GM12878 (cell line): Measurements from ENCODE around the gene TBC1D2B. TPM values are rescaled to one million over a fixed set of nuclear protein-coding genes. Genes with fewer than 3 reads are reported as not detected.

Experiments used
- BACH1 ChIP-seq: fragments of 450-650 bp; IDR thresholded peaks from 2 replicates; pipeline ENCODE4 v1.6.1; 2017; ENCODE audit warnings: mild to moderate bottlenecking, borderline replicate concordance
- BHLHE40 ChIP-seq, 2 experiments: fragments of 450-650 bp in 1 of 2; IDR thresholded peaks; 2 replicates each; pipeline ENCODE4 v1.6.1; 2011 to 2017; ENCODE audit warnings: low read depth in 2 of 2, borderline replicate concordance in 1 of 2, improper control_type of control experiment in 1 of 2, low read length in 1 of 2, mild to moderate bottlenecking in 1 of 2
- CEBPB ChIP-seq, 2 experiments: fragments of 150-350 bp in 1 of 2; IDR thresholded peaks; 2 replicates each; pipeline ENCODE4 v1.6.1; 2012 to 2014; ENCODE audit warnings: low read depth in 2 of 2, low read length in 2 of 2, borderline replicate concordance in 1 of 2, inconsistent platforms in 1 of 2
- FOS ChIP-seq: IDR thresholded peaks from 3 replicates; pipeline ENCODE4 v1.6.1; 2011; ENCODE audit warnings: borderline replicate concordance; ENCODE audit not compliant: insufficient read length; ENCODE audit errors: extremely low read depth
- GABPA ChIP-seq: IDR thresholded peaks from 2 replicates; pipeline ENCODE4 v1.6.1; 2014; ENCODE audit warnings: antibody characterized with exemption, low read depth, mild to moderate bottlenecking, inconsistent platforms
- MYC ChIP-seq: IDR thresholded peaks from 2 replicates; pipeline ENCODE4 v1.6.1; 2011; ENCODE audit warnings: mild to moderate bottlenecking, low read length, moderate library complexity, inconsistent platforms; ENCODE audit not compliant: insufficient read depth, insufficient replicate concordance, insufficient read length, severe bottlenecking
- REST ChIP-seq: IDR thresholded peaks from 2 replicates; pipeline ENCODE4 v1.6.1; 2012; ENCODE audit warnings: mild to moderate bottlenecking, low read depth, low read length
- SMAD5 ChIP-seq: IDR thresholded peaks from 2 replicates; pipeline ENCODE4 v1.6.1; 2016; ENCODE audit warnings: antibody characterized with exemption, low read depth
- ZBTB4 ChIP-seq: fragments of 450-650 bp; formaldehyde crosslinking; IDR thresholded peaks from 2 replicates; pipeline ENCODE4 v1.4.0; 2022; ENCODE audit warnings: mild to moderate bottlenecking, moderate library complexity
- ZNF622 ChIP-seq: fragments of 450-650 bp; IDR thresholded peaks from 2 replicates; pipeline ENCODE4 v1.6.1; 2017; ENCODE audit warnings: mild to moderate bottlenecking, inconsistent platforms
- polyA plus RNA-seq, 11 experiments: library from polyadenylated mRNA; depleted of rRNA in 4 of 11; unstranded in 6 of 11; stranded (reverse) in 5 of 11; fragments of >200 nt; fragmentation: Nextera tagmentation in 4 of 11; fragmentation: Illumina TruSeq in 1 of 11; extraction: Ambion mirVana in 4 of 11; extraction: Trizol in 1 of 11; gene quantifications; 1 replicate in 1 of 11; 2 replicates in 10 of 11; pipeline versions ENCODE4 v1.2.1 to v1.2.3, GENCODE V29; 2011 to 2016; ENCODE audit warnings: inconsistent platforms in 2 of 11, missing spikeins in 2 of 11, low read depth in 1 of 11
- total RNA-seq, 4 experiments: library from RNA; depleted of rRNA in 3 of 4; stranded (reverse); fragments of >200 nt in 3 of 4; fragmentation: Illumina TruSeq in 1 of 4; extraction: Trizol in 1 of 4; gene quantifications; 2 replicates each; pipeline versions ENCODE4 v1.2.1 to v1.2.3, GENCODE V29; 2013 to 2021
- TF ChIP-seq, protein P1 (sequence below), 3 experiments: IDR thresholded peaks in 2 of 3; conservative IDR thresholded peaks in 1 of 3; 2 replicates each; pipeline ENCODE4 v1.5.1; 2011; ENCODE audit warnings: low read depth in 3 of 3, low read length in 3 of 3, mild to moderate bottlenecking in 3 of 3, control low read depth in 2 of 3, moderate library complexity in 2 of 3, inconsistent platforms in 1 of 3, mixed read lengths in 1 of 3; ENCODE audit not compliant: control insufficient read depth in 2 of 3, insufficient read depth in 1 of 3; ENCODE audit errors: extremely low read depth in 1 of 3
- TF ChIP-seq, protein P2 (sequence below): IDR thresholded peaks from 2 replicates; pipeline ENCODE4 v1.6.1; 2012; ENCODE audit warnings: low read length, inconsistent platforms
- TF ChIP-seq, protein P3 (sequence below): IDR thresholded peaks from 2 replicates; pipeline ENCODE4 v1.6.1; 2011; ENCODE audit warnings: low read depth, mild to moderate bottlenecking, low read length, moderate library complexity, borderline replicate concordance; ENCODE audit errors: extremely low read depth

TBC1D2B gene
- total and polyA plus RNA-seq, 10 of the 15 experiments (the other 5 are each of a cell fraction or from before 2014, with no cell fraction given) = 1.3 to 53.4 (median 19.4) TPM

GRCh38 chr15:78087951-78088772 lies 10.7 kb upstream of the TBC1D2B start (continued):
- TF ChIP-seq, protein P1, sequence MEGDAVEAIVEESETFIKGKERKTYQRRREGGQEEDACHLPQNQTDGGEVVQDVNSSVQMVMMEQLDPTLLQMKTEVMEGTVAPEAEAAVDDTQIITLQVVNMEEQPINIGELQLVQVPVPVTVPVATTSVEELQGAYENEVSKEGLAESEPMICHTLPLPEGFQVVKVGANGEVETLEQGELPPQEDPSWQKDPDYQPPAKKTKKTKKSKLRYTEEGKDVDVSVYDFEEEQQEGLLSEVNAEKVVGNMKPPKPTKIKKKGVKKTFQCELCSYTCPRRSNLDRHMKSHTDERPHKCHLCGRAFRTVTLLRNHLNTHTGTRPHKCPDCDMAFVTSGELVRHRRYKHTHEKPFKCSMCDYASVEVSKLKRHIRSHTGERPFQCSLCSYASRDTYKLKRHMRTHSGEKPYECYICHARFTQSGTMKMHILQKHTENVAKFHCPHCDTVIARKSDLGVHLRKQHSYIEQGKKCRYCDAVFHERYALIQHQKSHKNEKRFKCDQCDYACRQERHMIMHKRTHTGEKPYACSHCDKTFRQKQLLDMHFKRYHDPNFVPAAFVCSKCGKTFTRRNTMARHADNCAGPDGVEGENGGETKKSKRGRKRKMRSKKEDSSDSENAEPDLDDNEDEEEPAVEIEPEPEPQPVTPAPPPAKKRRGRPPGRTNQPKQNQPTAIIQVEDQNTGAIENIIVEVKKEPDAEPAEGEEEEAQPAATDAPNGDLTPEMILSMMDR (IDR thresholded peaks at IDR 0.05 in 2 of 3, conservative IDR thresholded peaks at IDR 0.05 in 1 of 3; ENCODE audit: control insufficient read depth in 2 of 3, extremely low read depth in 1 of 3, insufficient read depth in 1 of 3, low read depth in 3 of 3, low read length in 3 of 3) = no peak
- TF ChIP-seq BACH1 = no peak
- TF ChIP-seq BHLHE40 (IDR thresholded peaks at IDR 0.05; ENCODE audit: borderline replicate concordance in 1 of 2, low read depth in 2 of 2, low read length in 1 of 2) = peak in 1 of 2 experiments; percentile 35; a peak in 1 of 4 replicates
- no peak for TF ChIP-seq ZNF622
- no peak for TF ChIP-seq REST
- TF ChIP-seq FOS = no peak
- no peak for TF ChIP-seq ZBTB4 (CRISPR knock-in tag)
- no peak for TF ChIP-seq GABPA
- TF ChIP-seq MYC = no peak
- TF ChIP-seq, protein P2, sequence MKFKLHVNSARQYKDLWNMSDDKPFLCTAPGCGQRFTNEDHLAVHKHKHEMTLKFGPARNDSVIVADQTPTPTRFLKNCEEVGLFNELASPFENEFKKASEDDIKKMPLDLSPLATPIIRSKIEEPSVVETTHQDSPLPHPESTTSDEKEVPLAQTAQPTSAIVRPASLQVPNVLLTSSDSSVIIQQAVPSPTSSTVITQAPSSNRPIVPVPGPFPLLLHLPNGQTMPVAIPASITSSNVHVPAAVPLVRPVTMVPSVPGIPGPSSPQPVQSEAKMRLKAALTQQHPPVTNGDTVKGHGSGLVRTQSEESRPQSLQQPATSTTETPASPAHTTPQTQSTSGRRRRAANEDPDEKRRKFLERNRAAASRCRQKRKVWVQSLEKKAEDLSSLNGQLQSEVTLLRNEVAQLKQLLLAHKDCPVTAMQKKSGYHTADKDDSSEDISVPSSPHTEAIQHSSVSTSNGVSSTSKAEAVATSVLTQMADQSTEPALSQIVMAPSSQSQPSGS = no peak
- TF ChIP-seq SMAD5 = no peak
- TF ChIP-seq, protein P3, sequence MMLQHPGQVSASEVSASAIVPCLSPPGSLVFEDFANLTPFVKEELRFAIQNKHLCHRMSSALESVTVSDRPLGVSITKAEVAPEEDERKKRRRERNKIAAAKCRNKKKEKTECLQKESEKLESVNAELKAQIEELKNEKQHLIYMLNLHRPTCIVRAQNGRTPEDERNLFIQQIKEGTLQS = no peak
- TF ChIP-seq CEBPB (IDR thresholded peaks at IDR 0.05; ENCODE audit: borderline replicate concordance in 1 of 2, low read depth in 2 of 2, low read length in 2 of 2) = no peak
